GM19438 (cell line): ENCODE data around the gene PFDN4.

Experiments used
- ATAC-seq: cut with Tn5 transposase; IDR thresholded peaks from one replicate; pipeline ENCODE4 v1.9.1; 2021; ENCODE audit warnings: low read depth; ENCODE audit not compliant: unreplicated experiment

The PFDN4 gene

DNA sequence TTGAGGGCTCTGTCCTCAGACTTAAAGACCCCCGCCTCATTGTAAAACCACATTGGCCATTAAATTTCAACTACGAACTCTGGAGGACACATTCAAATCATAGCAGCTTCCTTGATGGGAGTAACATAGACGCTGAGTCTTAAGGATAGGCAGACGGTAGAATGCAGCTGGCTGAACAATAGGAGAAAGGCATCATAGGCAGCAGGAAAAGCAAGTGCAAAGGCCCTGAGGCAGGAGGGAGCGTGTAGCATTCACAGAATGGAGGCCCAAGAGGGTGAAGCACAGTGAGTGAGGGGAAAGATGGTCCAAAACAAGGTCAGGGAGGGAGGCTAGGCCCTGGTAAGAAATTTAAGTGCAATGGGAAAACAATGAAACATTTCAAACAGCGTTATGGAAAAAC, 8.6 kb upstream of the PFDN4 start:
- no peak for ATAC-seq

GRCh38 chr20:54199721-54200176, 8.1 kb upstream of the PFDN4 start:
- no peak for ATAC-seq

DNA sequence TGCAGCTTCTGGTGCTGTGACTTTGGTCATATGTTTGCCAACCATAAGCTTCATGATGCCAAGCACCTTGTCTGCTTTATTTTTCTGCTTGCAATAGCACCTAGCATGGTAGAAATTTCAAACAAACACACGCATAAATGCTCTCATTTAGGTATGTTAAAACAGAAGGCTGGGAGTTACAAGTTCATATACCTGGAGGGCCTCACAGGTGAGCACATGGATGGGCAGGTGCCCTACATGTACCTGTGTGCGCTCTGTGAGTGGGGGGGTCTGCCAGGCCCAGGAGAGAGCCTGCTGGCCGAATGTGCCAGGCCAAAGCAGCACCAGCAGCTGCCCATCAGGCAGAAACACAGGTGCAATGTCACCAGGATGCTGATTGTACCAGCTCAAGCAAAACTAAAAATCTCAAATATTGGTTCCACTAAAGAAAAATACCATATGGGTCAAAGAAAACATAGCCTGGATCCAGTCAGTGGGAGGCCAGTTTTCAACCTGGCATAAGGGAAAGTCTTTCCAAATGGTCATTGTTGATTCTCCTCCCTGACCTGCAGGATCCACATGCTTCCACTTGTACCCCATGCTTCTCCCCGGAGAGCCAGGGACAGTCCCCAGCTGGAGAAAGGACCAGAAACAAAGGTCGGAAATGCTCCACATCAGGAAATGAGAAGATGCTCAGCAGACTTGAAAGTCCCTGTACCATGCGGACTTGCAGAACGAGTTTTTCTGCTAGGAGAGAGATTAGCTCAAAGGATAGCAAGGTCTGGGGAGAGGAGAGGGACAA, 7.2 kb upstream of the PFDN4 start:
- ATAC-seq, result no peak

DNA sequence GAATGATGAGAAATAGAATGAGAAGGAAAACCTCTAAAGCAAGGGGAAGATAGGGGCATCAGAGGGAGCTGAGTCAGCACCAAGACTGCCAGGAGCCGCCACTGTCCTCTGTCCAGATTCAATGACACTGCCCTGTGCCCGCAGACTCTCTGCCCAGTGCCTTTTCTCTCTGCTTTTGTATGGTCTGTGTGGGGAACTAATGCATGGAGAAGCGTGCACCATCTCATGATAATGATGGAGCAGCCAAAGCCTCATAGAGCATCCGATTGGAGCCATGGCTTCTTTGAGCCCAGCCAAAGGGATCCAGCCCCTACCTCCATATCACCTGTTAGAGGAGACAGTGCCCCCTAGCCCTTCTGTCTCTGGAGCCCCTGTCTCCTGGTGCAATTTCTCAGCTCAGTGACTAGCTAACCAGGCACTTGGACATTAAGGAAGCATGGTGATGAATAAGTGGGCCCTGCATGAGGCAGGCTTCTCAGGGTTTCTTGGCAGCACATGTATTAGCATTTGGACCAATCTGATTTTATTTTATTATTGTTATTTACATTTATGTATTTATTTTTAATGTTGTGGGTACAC, 6.5 kb upstream of the PFDN4 start:
- no peak for ATAC-seq

GRCh38 chr20:54203281-54203680, 4.6 kb upstream of the PFDN4 start:
- no peak for ATAC-seq

DNA sequence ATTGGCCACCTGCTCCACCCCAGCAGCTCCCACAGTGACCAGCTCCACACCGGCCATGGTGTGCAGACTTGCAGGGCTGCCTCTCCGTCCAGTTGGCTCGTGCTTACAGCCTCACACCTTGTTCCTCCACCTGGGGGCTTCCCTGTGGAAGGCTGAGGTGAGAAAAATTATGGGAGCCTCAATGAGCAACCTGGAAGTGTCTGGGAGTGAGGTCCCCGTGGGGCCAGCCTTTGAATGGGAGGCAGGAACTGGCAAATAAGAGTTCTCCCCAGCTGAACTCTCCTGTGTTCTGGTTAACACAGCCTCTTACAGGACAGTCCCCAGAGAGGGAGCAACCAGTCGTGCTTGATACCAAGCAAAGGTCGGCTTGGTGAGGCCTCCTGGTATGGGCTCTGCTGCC, 3.8 kb upstream of the PFDN4 start:
- ATAC-seq, result no peak

DNA sequence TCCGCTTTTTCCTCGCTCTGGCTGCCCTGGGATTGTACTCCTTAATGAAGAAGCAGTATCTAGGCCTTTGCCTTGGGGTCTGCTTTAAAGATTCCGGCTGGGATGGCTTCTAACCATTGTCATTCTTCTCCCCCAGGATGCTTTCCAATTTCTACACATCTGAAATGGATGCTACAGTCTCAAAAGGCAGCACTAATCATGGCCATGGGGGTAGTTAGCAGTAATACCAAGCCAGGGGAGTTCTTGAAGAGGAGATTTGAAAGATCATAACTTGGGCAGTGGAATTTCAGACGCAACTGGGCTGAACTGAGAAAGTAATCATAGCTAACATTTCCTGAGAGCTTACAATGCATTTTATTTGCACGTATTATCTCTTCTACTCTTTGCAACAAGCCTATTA, 3.4 kb upstream of the PFDN4 start:
- no peak for ATAC-seq

DNA sequence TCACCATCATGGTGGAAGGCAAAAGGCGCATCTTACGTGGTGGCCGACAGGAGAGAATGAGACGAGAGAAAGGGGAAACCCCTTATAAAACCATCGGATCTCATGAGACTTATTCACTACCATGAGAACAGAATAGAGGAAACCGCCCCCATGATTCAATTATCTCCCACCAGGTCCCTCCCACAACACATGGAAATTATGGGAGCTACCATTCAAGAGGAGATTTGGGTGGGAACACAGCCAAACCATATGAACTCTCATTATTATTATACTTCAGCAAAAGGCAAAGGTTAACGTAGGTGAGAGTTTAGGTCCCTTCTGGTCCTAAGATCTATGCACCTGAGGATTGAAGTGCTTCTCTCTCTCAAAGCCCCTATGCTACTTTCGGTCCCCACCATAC, 2.4 kb upstream of the PFDN4 start:
- ATAC-seq, result no peak

DNA sequence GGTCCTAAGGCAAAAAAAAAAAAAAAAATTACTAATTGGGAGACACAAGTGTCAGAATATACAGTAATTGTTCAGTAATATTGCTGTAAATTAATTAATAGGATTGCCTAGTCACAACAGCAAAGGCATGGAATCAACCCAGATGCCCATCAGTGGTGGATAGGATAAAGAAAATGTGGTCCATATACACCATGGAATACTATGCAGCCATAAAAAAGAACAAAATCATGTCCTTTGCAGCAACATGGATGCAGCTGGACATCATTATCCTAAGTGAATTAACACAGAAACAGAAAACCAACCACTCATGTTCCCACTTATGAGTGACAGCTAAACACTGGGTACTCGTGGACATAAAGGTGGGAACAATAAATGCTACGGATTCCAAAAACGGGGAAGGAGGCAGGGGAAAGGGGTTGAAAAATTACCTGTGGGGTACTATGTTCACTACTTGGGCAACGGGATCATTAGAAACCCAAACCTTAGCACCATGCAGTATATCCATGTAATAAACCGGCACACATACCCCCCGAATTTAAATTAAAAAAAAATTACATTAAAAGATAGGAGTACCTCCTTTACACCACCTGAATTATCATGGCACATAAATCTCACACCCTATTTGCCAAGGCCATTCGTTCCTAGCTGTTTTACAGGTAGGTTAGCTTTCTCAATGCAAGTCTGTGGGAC, 689 bp upstream of the PFDN4 start:
- ATAC-seq, result no peak

DNA sequence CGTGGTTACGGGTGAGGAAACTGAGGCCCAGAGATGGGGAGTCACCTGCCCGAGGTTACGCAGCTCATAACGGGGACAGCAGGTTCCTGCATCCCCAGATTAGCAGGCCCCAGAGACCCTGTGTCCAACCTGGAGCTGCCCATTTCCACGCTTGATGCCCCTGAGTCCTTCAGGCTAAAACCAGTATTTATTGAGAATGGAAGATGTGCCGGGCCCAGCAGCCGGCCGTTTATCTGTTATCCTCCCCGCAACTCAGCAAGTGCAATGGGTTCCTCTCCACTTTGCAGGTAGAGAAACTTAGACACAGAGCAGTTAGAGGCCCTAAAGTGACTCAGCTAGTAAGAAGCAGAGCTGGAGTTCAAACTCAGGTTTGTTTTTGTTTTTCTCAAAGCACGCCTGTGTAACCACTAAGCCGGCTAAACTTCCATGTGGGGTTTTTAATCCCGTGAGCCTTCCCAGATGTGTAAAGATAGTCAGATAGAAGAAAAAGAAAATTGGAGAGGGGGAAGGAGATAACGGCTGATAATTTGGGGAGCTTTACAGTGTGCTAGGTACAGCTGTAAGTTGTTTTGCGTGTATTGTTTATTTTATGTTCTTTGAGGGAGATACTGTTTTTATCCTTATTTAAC, 775 bp downstream of the PFDN4 start:
- ATAC-seq, result peak; percentile 9

GRCh38 chr20:54209216-54209813, 1.4 kb downstream of the PFDN4 start:
- ATAC-seq, result no peak

DNA sequence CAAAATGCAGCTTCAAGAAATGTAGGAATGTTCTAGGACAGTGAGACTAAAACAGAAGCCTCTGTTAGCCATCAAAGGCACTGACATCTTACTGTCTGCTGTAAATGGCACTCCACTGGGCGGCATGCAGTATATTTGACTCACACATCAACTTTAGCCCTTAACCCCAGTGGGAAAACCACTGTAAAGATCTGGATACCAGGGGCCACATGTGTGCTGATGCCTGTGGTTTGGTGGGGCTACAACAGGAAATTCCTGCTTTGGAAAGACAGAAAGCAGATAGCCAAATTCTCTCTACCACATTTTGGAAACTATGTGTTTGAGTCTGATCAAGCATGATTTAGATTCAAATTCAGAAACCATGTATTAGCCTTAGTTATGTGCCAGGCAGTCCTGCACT, 4.3 kb downstream of the PFDN4 start:
- no peak for ATAC-seq

DNA sequence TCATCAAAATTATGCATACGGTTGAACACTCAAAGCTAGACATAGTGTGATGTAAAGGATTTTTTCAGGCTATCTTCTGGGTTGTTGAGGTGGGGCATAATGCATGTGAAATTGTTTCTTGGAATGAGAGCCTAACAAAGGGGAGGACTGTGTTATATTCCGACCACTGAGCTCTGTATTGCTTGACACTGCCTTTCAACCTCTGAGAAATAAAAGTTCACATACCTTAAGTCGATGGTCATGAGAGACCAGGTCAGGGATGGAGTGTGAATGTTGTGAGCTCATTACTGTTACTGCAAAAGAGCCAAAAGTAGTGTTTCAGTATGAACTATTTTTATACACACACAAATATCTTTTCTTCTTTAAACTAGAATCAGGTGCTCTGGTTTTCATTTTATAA, 5.0 kb downstream of the PFDN4 start:
- ATAC-seq, result no peak

DNA sequence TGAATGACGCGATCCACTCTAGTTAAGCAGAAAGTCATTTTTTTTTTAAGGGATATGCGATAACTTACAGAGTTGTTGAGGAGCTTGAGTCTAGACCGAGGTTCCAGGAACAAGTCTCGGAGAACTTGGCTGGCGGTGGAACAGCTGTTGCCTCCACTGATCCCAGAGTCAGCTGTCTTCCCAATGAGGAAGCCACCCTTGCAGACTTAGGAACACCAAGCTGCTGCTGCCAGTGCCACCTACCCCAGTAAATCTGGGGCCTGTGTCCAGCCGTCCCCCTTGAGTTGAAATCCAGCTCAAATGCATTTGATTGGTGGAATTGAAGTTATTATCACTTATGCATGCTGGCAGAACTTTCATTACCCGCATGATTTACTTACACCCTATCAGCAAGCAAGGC, 6.7 kb downstream of the PFDN4 start:
- no peak for ATAC-seq

GRCh38 chr20:54215157-54215789, 7.4 kb downstream of the PFDN4 start:
- ATAC-seq, result no peak

DNA sequence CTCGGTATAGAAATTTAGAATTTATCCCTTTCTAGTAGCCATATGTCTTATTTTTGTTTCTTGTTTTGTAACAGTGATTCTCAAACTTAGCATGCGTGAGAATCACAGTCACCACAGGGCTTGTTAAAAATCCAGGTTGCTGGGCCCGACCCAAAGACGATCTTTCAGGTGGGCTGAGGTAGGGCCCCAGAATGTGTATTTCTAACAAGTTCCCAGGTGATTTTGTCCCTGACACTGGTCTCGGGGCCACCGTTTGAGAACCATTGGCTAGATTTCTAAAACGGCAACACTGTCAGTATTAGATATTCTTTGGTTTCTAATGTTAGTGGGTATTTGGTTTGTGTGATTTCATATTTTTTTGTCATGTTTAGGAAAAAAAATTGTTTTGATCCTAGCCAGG, 9.9 kb downstream of the PFDN4 start:
- no peak for ATAC-seq

DNA sequence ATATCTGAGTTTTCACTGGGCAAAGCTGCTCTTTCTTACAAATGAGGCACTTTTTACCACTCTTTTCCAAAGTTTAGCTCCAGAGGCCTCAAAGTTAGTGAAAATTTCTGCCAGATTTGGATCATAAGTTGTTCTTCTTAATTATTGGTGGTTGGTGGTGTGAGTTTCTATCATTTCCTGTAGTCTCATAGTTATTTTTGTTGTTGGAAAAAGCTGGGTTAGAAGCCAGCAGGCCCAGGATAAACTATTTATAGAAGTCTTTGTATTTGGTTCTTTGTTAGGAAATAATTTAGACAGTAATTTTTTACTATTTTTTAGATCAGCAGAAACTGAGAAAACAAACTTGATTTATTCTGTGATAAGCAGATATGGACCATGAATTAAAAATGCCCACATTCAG, 10.6 kb downstream of the PFDN4 start:
- ATAC-seq, result no peak

- no peak for ATAC-seq
Measured at GRCh38 chr20:54219751-54220426, 12.0 kb downstream of the PFDN4 start.

- ATAC-seq, result no peak
Measured at GRCh38 chr20:54220722-54221121, 12.8 kb downstream of the PFDN4 start.

DNA sequence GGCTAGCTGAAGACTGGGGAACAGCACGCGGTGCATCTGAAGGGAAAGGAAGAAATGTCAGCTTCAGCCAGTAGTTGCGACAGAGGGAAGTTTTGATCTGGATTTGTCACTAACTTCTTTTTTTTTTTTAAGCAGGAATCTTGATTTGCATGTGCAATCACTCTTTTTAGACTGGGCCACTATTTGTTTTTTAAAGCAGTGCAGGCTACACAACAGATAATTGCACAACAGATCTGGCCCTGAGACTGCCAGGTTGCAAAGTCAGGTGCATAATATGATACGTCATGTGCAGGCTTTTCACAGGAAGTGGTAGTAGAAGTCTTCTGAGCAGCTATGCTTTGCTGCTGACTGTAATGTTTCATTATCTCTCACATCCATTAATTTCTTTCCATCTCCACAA, 13.5 kb downstream of the PFDN4 start:
- ATAC-seq, result no peak
